ENCODE measurements around the gene SPG7.
"Not testable (repeated sequence)": the region's sequence is repeated elsewhere in the genome, so short reads cannot be mapped to it uniquely, and the experiment has no call there.

The SPG7 gene

DNA sequence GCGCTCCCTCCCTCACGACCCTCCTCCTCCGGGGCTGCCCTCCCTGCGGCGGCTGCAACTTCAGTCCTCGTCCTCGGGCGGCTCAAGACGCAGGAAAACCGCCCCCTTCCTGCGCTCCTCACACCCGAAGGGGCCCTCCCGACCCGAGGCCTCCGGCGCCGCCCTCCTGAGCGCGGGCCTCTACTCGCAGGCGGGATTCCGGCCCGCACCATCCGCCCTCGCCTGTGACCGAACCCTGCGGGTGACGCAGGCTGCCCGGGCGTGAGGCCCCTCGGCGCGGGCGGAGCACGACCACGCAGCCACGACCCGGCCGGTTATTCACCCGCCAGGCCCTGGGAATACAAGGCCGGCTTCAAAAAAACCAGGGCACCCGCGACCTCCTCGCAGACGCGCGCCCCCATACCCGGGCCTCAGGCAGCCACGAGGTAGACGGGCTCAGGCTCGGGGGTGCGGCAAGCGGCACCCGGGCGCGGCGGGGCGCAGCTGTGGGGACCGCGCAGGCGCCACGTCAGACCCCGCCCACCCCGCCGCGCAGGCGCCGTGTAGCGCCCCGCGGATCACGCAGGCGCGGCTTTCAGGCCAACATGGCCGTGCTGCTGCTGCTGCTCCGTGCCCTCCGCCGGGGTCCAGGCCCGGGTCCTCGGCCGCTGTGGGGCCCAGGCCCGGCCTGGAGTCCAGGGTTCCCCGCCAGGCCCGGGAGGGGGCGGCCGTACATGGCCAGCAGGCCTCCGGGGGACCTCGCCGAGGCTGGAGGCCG is at the start of gene SPG7:
Gene SPG7 (plus strand): TSS at position 570 of the 757 bp plus-strand sequence. CDS start 15 bp downstream, at position 585.
- peak; percentile 80 for DNase-seq (ENCODE audit: low spot score)

DNA sequence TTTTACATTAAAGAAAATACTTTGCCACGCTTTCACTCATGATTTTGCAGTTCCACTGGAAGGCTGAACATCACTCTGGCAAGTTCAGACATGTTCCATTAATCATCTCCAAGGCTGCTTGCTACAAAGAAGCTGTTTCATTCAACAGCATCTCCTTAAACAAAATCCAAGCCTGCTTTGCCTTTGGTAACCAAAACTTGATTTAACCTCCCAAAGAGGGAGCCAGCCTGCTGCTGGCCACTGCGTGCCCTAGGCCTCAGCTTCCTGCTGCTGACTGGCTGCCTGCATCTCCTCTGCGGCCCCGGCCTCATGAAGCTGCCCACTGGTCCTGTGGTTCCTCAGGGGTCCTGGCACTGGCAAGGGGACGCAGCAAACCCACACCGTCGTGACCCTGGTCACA is 49.7 kb upstream of the SPG7 start:
- DNase-seq (ENCODE audit: low spot score), result no peak

DNA sequence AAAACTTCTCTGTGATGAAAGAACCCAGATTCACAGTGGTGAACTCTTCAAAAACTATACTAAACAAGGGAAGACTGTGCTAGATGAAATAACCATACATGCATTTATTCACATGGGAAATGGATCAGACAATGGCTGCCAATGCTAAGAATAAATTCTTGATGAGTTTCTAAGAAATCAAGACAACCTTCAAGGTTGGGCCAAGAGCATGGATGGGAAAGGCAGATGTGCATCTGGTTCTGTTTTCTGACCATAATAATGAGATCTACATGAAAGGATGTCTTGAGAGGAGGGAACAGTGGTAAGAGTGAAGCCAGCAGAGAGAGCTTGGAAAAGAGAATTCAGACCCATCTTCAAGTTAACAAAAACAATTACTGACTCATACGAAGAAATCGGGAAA is 49.2 kb upstream of the SPG7 start:
- DNase-seq (ENCODE audit: low spot score), result no peak

DNA sequence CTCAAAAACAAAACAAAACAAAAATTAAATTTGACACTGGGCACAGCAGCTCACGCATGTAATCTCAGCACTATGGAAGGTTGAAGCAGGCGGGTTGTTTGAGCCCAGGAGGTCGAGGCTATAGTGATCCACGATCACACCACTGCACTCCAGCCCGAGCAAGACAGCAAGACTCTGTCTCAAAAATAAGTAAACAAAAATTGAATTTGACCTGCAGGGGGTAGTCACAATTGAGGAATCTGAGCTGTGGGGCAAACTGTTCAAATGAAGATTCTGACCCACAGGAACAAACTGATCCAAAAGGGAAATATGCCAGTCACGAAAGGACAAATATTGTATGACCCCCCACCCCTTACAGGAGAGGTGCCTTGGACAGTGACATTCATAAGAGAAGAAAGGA is 47.6 kb upstream of the SPG7 start:
- no peak for DNase-seq (ENCODE audit: low spot score)

DNA sequence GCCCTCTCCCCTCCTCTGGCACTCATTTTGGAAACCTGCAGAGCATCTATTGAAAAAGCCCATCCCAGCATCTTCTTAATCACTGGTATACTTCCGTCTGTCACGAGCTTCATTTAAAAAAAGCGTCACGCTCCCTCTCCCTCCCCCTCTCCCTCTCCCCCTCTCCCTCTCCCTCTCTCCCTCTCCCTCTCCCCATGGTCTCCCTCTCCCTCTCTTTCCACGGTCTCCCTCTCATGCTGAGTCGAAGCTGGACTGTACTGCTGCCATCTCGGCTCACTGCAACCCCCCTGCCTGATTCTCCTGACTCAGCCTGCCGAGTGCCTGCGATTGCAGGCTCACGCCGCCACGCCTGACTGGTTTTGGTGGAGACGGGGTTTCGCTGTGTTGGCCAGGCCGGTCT is 46.3 kb upstream of the SPG7 start:
- not testable (repeated sequence) for DNase-seq (ENCODE audit: low spot score)

DNA sequence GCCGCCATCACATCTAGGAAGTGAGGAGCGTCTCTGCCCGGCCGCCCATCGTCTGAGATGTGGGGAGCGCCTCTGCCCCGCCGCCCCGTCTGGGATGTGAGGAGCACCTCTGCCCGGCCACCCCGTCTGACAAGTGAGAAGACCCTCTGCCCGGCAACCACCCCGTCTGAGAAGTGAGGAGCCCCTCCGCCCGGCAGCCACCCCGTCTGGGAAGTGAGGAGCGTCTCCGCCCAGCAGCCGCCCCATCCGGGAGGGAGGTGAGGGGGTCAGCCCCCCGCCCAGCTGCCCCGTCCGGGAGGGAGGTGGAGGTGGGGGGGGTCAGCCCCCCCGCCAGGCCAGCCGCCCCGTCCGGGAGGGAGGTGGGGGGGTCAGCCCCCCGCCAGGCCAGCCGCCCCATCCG is 45.6 kb upstream of the SPG7 start:
- not testable (repeated sequence) for DNase-seq (ENCODE audit: low spot score)

DNA sequence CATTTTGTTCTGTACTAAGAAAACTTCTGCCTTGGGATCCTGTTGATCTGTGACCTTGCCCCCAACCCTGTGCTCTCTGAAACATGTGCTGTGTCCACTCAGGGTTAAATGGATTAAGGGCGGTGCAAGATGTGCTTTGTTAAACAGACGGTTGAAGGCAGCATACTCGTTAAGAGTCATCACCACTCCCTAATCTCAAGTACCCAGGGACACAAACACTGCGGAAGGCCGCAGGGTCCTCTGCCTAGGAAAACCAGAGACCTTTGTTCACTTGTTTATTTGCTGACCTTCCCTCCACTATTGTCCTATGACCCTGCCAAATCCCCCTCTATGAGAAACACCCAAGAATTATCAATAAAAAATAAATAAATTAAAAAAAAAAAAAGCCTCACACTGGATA is 44.9 kb upstream of the SPG7 start:
- DNase-seq (ENCODE audit: low spot score), result not testable (repeated sequence)

DNA sequence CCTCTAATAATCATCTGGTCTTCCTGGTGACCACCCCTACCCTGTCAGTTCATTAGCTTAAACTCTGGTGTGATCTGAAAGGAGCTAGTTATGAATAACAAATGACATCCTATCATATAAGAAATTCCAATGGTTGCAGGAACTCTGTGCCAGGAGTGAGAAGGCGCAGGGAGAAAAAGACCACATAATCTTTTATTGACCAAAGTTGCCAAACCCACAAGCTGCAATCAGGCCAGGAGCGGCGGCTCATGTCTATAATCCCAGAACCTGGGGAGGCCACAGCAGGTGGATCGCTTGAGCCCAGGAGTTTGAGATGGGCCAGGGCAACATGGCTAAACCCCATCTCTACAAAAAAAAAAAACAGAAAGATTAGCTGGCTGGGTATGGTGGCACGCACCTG is 41.3 kb upstream of the SPG7 start:
- no peak for DNase-seq (ENCODE audit: low spot score)

DNA sequence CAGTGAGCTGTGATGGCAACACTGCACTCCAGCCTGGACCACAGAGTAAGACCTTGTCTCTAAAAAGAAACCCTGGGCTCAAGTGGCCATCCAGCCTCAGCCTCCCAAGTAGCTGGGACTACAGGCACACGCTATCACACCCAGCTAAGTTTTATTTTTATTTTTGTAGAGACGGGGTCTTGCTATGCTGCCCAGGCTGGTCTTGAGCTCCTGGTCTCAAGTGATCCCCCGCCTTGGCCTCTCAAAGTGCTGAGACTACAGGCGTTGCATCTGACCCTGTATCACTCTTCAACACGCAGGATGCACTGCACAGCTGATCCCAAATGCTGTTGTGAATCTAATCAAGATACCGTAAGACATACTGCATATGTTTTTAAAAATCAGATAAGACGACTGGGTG is 40.8 kb upstream of the SPG7 start:
- no peak for DNase-seq (ENCODE audit: low spot score)

DNA sequence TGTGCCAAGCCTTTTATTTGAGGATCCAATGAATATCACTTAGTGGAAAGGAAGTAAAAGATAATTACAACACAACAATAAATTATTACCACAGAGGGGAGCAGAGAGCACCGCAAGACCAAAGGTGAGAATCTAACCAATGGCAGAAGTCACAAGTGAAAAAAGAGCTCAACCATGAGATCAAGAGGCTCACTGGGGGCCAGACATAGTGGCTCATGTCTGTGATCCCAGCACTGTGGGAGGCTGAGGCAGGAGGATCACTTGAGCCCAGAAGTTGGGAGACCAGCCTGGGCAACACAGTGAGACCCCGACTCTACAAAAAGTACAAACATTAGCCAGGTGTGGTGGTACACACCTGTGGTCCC is 35.5 kb upstream of the SPG7 start:
- DNase-seq (ENCODE audit: low spot score), result no peak

DNA sequence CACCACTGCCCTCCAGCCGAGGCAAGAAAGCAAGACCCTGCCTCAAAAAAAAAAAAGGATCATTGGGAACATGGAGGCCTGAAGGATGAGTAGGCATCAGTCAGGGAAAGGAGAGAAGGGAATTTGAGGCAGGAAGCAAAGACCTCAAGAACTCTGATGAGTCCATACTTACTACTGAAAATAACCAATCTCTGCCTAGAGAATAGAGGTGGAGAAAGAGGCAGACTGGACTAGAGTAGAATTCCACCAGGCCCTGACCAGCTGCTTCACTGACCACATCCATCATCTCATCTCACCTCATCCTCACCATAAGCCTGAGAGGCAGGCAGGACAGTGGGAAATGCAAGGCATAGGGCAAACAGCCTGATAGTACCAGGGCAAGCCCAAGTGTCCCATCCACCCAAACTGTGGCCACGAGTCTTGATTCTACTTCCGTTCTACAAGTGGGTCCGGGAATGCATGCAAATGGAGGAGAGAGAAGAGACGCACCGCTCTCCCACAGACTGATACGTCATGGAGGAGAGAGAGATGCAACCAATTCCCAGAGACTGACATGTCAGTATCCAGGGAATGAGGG is 35.0 kb upstream of the SPG7 start:
- no peak for DNase-seq (ENCODE audit: low spot score)

DNA sequence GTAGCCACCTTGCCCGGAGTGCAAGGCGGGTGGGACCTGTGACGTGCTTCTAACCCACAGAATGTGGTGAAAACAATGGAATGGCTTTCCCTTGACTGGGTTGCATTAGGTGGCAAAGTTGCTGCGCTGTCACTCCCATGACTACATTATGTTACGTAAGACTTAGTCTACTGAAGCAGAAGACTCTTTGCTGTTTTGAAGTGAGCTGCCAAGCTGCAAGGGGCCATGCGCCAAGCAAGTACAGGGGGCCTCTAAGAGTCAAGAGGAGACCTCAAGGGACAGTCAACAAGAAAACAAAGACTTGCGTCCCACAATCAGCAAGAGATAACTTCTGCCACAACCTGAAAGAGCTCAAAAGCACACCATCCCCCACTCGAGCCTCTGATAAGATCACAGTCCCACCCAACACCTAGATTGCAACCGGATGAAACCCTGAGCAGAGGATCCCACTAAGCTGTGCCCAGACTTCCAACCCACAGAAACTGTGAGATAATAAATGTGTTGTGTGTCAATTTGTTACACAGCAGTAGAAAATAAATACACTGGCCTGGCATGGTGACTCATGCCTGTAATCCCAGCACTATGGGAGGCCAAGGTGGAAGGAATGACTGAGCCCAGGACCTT is 34.3 kb upstream of the SPG7 start:
- DNase-seq (ENCODE audit: low spot score), result no peak

DNA sequence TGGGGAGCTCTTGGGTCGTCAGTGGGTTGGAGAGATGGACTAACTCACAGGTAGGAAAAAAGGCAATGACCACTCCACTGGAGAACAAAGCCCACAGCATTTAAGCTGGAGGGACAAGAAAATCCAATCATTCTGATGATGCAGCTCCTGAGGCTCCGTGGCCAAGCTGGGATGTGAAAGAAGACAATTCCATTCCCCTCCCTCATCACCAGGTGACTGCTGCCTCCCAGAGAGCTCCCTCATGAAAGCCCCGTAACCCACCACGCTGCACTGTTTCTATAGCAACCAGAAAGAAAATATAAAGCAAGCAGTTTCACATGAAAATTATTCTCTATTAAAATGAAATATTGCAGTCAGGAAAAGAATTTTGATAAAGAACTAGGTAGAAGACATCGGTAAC is 33.1 kb upstream of the SPG7 start:
- DNase-seq (ENCODE audit: low spot score), result no peak

DNA sequence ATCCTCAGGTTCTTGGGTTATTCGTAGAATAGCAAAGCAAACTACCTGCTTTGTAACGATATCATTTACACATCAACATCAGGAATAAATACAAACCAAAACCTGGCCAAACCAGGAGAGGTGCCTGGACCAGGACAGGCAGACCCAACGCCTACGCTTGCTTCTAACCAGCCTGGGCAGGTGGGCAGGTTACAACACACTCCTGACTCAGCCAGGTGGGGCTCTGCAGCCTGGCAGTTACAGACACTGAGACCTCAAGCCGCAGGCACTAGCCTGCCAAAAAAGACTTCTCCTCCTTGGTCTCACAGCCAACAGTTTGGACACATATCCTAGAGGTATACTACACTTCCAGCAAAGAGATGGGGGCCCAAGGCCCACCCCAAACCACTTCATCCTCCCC is 31.8 kb upstream of the SPG7 start:
- no peak for DNase-seq (ENCODE audit: low spot score)

DNA sequence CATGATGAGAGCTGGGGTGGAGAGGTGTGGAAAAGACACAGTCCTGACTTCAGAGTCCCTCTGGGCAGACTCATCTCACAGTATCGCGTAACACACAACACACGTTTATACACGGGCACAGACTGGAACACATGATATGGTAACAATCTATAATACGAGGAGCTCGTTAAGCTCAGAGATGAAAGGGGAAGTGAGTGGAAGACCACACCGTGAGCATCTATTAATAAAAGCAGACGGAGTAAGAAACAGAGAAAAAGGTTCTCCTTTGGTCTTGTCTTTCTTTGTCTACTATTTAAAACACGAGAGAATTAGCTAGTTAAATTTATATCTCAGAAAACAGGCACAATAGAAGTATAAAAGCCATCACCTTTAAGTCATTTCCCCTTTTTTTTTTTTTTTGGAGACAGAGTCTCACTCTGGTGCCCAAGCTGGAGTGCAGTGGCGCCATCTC is 31.4 kb upstream of the SPG7 start:
- DNase-seq (ENCODE audit: low spot score), result no peak

DNA sequence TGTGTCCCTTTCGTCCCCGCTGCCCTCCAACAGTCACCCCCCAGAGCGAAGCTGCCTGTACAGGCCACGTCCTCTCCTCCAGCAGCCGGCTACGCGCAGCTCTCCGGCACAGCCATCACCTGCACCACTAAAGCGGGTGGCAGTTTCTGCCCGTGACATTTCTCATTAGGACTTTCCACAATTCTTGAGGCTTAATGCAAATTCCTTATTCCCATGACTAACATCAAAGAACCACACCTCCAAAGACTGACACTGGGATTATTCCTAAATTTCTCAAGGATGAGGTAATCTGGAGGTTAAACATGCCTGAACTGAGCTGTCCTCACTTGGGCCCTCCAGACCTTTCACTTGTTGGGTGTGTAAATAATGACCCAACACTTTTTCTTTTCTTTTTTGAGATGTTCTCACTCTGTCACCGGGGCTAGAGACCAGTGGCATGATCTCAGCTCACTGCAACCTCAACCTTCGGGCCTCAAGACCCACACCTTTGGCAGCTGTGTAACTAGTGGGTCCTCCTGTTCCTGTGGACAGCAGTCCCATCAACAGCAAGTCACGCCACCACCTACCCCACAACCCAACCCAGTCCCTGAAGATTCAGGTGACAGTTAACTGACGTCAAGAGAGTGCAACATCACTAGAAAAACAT is 29.5 kb upstream of the SPG7 start:
- no peak for DNase-seq (ENCODE audit: low spot score)

DNA sequence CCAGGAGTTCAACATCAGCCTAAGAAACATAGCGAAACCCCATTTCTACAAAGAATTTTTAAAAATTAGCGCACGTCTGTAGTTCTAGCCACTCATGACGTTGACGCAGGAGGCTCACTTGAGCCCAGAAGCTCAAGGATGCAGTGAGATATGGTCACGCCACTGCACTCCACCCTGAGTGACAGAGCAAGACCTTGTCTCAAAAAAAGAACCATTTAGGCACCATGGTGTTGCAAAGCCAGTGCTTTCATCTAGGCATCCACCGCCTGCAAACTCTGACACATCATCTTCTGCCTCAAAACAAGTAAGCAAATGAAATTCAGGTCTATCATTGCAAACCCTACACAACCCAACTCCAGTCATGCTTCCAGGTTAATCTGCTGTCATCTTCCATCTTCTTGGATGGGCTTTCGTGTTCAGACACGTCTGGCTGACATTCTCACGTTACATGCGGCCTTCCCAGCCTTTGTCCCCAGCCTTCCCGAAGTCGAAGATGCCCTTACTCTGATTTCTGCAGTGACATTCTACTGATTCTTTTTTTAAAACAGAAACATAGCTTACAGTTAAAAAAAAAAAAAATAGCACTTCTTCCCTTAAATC is 26.7 kb upstream of the SPG7 start:
- no peak for DNase-seq (ENCODE audit: low spot score)

DNA sequence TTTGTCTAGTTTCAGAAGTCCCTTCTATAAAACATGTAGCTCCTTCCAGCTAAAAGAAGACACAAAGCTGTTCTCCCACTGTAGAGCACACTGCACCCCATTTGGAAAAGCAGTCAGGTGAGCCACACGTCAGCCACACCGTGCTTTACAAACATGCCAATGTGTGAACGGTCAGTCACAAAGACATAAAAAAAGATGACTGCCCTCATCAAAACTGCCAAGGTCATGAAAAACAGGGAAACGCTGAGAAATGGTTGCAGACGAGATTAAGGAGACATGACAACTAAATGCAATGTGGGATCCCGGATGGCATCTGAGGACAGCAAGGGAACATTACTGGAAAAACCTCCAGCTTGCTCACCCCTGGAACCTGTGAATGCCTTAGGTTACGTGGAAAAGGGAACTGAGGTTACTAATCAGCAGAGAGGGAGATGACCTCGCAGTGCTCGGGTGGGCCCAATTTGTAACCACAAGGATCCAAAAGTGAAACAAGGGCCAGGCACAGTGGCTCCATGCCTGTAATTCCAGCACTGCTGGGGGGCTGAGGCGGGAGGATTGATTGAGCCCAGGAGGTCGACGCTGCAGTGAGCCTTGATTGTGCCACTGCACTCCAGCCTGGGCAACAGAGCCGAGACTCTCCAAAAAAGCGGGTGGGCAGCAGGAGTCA is 25.9 kb upstream of the SPG7 start:
- no peak for DNase-seq (ENCODE audit: low spot score)

DNA sequence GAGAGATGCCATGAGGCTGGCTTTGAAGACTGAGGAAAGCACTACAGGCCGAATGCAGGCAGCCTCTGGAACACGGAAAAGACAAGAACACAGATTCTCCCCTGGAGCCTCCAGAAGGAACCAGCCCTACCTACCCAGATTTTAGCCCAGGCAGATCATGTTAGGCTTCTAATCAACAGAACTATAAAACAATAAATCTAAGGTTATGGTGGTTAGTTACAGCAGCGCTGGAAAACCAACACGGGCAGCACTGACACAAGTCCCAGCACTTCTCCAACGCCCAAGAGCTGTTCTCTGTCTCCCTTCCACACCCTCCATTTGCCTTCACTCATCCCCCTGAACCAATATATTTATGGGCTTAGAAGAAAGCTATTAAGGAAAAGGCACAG is 25.4 kb upstream of the SPG7 start:
- DNase-seq (ENCODE audit: low spot score), result no peak

DNA sequence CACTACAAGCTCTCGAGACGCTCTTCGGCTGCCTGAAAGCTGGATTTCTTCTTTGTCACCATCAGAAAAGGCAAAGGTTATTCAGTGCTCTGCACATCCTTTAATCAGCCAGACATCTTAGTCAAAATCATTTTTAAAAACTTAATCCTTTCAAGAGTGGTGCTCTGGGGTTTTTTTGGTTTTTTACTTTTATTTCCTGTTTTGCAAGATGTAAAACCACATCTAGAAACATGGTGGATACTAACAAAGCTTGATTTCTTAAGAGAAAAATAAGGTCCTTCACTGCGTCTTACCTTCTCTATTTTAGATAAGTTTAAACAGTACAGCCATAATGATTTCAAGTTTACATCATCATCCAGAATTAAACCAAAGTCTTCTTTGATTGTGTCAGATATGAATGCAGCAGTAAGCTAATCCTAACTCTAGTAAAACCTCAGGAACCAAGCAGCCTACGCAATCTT is 24.1 kb upstream of the SPG7 start:
- DNase-seq (ENCODE audit: low spot score), result no peak

DNA sequence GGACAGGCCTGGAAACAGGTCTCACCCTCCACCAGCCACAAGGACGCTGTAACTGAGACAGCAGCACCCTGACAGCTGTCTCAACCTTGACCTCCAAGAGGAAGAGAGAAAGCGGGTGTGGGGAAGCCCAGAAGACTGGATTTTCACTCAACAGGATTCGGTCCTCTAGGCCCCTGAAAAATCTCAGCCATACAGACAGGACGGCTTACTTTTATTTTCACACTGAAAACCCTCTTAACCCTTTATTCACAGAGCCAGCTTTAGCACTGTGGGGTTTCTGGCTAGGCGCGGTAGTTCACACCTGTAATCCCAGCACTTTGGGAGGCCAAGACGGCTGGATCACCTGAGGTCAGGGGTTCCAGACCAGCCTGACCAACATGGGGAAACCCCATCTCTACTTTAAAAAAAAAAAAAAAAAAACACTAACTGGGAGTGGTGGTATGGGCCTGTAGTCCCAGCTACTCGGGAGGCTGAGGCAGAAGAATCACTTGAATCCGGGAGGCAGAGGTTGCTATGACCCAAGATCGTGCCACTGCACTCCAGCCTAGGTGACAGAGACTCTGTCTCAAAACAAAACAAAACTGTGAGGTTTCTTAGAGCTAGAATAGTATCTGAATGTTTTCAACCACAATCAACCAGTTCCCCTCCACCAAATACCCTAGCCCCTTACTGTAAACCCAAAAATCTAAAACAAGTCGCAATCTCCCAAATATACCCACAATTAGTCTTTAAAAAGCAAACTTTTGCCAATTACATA is 23.1 kb upstream of the SPG7 start:
- DNase-seq (ENCODE audit: low spot score), result no peak
